ENCODE measurements around the gene LBHD1. TPM values are rescaled to one million over a fixed set of nuclear protein-coding genes. Genes with fewer than 3 reads are reported as not detected.

Gene LBHD1
- total RNA-seq: 4.3 and 6.1 TPM in 2 replicates

DNA sequence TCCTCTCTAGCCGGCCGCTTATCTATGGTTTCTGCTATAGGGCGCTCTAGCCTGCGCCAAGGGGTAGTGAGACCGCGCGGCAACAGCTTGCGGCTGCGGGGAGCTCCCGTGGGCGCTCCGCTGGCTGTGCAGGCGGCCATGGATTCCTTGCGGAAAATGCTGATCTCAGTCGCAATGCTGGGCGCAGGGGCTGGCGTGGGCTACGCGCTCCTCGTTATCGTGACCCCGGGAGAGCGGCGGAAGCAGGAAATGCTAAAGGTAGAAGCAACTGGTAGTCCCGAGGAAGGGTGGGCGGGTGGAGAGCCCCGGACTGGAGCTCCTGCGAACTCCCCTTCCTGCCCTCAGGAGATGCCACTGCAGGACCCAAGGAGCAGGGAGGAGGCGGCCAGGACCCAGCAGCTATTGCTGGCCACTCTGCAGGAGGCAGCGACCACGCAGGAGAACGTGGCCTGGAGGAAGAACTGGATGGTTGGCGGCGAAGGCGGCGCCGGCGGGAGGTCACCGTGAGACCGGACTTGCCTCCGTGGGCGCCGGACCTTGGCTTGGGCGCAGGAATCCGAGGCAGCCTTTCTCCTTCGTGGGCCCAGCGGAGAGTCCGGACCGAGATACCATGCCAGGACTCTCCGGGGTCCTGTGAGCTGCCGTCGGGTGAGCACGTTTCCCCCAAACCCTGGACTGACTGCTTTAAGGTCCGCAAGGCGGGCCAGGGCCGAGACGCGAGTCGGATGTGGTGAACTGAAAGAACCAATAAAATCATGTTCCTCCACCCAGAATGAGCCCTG is at the start of gene LBHD1, which contains the start of gene UQCC3:
TSS of gene LBHD1 (minus strand) at position 660 of the 782 bp plus-strand sequence. CDS start 2,236 bp downstream, outside the sequence.
TSS of gene UQCC3 (plus strand) at position 66 of the 782 bp plus-strand sequence. CDS start at position 139, 73 bp downstream.

DNA sequence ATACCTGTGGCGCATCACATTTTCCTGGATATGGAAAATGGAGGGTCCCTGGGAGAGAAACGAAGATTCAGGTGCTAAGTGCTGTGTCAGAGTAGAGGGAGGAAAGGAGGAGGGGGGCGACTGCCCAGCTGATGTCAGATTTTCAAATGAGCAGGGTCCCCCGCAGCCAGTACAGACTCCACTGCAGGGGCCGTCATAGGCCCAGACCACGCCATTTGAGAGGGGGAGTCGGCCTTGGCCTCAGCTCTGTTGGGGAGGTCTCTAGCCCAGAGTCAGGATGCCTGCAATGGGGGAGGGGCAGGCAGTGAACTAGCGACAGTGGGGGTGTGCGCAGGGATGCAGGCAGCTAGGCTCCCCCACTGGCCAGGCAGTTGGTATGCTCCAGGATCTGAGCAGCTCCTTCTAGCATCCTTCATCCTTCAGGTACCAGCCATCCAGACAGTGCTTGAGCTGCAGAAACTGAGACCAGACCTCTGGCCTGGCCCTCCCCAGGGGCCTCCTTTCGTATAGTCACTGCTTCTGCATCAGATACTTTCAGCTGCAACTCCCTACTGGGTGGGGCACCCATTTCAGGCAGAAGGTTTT is 35.3 kb upstream of the LBHD1 start, which contains the start of the genes BSCL2 and GNG3:
TSS of gene BSCL2 (minus strand) at position 148 of the 585 bp plus-strand sequence. CDS start 229 bp downstream, outside the sequence.
TSS of gene GNG3 (plus strand) at position 400 of the 585 bp plus-strand sequence. CDS start 620 bp downstream, outside the sequence.

DNA sequence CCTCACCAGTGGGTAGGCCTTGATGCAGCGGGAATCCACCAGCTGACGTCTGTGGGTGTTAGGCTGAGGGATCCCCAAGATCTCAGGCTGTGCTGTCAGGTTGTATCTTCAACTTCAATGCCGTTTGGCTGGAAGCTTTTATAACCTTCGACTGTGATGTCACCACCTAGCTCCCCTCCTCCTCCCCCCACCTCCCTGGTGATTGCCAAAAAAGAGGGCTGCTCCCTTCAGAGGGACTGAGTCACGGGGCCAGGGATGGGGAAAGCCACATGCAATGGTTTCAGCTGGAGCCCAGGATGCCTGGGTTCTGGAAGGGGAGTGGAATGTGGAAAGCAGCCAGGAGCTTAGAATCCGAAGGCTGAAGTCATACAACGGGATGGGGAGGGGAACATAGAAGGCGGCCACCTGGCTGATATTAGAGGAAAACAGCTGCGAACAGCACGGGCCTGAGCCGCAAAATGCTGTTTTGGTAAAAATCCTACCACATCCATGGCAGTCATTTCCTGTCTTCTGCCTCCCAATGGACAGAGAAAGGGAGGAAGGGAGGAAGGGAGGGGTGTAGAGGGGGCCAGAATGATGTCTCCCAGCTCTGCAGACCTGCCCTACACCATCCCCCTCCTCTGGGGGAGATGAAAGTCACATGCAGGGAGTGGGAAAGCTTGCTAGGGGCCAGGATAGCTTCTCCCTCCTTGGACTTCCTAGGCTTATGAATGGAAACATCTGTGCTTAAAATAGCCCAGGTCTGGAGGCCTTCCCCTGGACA is 17.5 kb upstream of the LBHD1 start, which contains the start of gene LRRN4CL:
TSS of gene LRRN4CL (minus strand) at position 110 of the 763 bp plus-strand sequence. CDS start 1,022 bp downstream, outside the sequence.

DNA sequence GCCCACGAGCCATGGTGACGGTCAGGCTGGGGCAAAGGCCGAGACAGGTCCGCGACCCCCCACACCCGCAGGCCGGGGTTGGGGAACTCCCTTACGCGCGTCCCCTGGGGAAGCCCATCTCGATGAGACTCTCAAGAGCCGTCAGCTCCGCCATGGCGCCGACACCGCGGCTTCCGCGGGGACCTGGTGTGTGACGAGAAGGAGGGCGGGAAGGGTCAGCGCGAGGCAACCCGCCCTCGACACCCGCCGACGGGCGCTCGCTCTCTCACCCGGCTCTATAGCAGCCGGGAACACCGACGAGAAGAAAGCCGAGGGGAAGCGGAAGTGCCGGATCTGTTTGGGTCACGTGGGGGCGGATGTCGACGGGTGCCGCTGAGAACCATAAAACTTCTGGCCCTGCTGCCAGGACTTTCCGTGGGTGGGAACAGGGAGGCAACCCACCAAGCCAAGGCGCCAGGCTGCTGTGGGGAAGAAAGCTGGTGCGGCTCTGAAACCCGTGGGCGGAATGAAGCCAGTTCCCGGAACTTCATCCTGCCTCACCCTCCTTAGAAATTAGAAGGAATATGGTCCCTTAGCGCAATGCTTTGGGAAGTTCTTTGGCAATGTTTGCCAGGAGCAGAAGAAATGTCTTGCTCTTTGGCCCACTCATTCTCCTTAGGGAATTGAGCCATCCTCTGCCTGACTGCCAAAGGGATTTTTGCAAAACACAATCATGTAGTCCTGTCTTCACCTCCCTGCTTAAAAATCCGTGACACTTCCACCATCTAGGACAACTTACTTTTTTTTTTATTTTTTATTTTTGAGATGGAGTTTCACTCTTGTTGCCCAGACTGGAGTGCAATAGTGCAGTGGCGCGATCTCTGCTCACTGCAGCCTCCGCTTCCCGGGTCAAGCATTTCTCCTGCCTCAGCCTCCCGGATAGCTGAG is 7.0 kb upstream of the LBHD1 start, which contains the start of gene UBXN1:
TSS of gene UBXN1 (minus strand) at position 304 of the 927 bp plus-strand sequence. CDS start at position 154, 150 bp downstream.

DNA sequence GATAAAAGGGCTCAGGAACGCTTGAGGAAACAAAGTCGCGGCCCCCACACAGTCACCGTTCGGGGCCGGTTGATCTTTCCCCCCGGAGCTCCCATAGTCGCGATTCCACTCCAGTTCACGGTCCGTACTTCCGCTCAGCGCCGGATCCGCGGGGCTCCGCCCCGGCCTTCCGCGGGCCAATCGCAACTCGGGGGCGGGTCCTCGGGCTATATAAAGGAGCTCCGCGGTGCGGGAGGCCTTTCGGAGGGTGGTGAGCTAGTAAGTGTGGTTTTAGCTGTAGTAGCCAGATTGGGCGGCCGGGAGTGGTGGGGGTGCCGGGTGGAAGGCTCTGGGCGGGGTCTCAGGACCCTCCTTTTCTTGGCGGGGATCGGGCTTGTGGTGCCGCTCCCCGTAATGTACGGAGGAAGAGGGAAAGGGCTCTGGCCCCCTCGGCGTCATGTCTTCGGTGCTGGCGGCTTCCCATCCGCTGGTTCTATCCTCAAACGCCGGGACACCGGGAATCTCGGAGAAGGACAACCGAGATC is 6.9 kb downstream of the LBHD1 start, which contains the start of the genes C11orf98 and CSKMT:
TSS of gene C11orf98 (minus strand) at position 136 of the 524 bp plus-strand sequence. CDS start at position 95, 41 bp downstream.
TSS of gene CSKMT (plus strand) at position 238 of the 524 bp plus-strand sequence. CDS start 568 bp downstream, outside the sequence.

DNA sequence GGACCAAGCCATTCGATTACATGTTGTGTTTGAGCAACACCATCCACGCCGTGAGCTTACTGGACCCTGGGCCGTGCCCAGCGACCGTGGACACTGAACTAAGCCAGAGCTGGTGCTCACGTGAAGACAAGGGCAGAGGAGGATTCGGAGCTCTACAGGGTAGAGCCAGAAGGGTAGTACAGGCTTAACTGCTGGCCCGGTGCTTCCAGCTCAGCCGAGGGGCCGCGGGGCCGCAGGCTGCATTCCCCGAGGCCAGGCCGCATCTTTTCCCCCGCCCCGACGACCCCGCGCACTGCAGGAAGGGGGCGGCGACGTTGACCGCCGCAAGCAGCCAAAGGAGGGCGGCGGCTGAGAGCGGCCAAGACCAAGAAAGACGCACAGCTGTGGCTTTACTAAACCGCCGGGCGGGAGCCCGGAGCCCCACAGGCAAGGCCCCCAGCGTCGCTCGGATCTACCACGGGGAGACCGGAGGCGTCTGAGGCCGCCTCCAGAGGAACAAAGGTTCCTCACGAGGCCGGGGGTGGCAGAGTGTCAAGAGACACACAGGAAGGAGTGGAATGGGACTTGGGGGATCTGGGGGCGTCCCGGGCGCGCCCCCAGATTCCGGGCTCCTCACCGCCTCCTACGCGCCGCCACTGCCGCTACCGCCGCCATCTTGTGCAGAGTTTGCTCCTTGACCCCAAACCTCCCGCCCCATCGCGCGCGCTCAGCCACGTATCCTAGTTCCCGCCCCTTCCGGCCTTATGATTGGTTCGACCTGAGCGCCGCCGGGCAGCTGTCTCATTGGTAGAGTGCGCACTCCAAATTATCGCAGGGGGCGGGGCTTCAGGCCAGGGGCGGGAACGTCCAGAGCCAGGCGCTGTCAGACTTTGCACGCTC is 25.9 kb downstream of the LBHD1 start, which contains the start of gene GANAB:
TSS of gene GANAB (minus strand) at position 668 of the 879 bp plus-strand sequence. CDS start at position 654, 14 bp downstream.

DNA sequence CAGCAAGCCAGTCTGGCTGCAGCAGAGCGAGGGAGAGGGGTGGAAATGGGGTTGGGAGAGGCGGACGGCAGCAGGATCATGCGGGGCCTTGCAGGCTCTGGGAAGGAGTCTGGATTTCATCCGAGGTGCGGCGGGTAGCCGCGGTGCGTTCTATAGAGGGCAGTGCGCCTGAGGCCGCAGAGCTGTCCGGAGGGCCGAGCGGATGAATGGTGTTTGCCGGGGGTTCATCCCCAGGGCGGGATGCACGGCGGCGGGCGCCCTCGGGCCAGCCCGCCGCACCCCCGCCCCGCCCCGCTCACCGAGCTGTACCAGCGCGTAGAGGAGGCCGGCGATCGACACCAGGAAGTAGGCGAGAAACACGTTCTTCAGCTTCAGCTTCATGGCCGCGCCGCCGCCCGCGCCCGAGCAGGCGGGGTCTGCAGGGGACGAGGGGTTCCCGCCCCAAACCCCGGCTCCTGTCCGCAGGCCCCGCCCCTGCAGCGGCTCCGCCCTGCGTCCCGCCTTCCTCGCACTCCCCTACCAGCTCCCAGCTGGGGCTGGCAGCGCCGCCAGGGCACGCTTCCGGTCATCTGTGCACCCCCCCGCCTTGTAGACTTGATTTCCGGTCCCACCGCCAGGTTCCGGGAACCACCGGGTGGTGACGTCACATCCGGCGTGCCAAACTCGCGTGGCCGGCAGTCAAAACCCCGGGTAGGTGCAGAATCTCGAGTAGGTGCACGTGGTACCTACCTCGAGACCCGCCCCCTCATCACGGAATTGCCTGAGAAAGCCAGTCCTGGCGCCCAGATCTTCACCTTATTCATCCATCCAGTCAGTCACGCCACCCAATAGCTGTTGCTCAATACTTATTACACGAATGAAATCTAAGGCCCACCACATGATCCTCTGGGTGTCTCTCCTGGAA is 50.2 kb downstream of the LBHD1 start, which contains the start of gene B3GAT3:
TSS of gene B3GAT3 (minus strand) at position 420 of the 904 bp plus-strand sequence. CDS start at position 381, 39 bp downstream.

Other genes with a start within 250 kb of the LBHD1 start
- gene AHNAK, start 125.5 kb downstream of the LBHD1 start, total RNA-seq: 867 and 944 TPM in 2 replicates
- 1,356 and 1,684 TPM in 2 replicates for gene EEF1G, start 98.4 kb downstream of the LBHD1 start, total RNA-seq
- 9.7 and 13.6 TPM in 2 replicates for gene TUT1, start 80.7 kb downstream of the LBHD1 start, total RNA-seq
- gene MTA2, start 70.4 kb downstream of the LBHD1 start, total RNA-seq: 99.8 and 122 TPM in 2 replicates
- 24.0 and 33.6 TPM in 2 replicates for gene EML3, start 59.5 kb downstream of the LBHD1 start, total RNA-seq
- 3.9 and 4.6 TPM in 2 replicates for gene ROM1, start 59.0 kb downstream of the LBHD1 start, total RNA-seq
- gene B3GAT3, start 50.3 kb downstream of the LBHD1 start, total RNA-seq: 26.5 and 48.8 TPM in 2 replicates
- 339 and 341 TPM in 2 replicates for gene GANAB, start 25.7 kb downstream of the LBHD1 start, total RNA-seq
- gene INTS5, start 19.0 kb downstream of the LBHD1 start, total RNA-seq: 26.2 and 41.0 TPM in 2 replicates
- 22.5 and 25.9 TPM in 2 replicates for gene C11orf98, start 7.1 kb downstream of the LBHD1 start, total RNA-seq
- gene CSKMT, start 7.0 kb downstream of the LBHD1 start, total RNA-seq: 5.2 and 7.8 TPM in 2 replicates
- gene UQCC3, start 594 bp downstream of the LBHD1 start, total RNA-seq: 6.9 and 8.7 TPM in 2 replicates
- gene UBXN1, start 6.8 kb upstream of the LBHD1 start, total RNA-seq: 118 and 157 TPM in 2 replicates
- 68.9 and 89.6 TPM in 2 replicates for gene LRRN4CL, start 17.3 kb upstream of the LBHD1 start, total RNA-seq
- 49.5 and 76.3 TPM in 2 replicates for gene BSCL2, start 35.2 kb upstream of the LBHD1 start, total RNA-seq
- 0.17 TPM in 1 of 2 replicates, not detected in the other for gene GNG3, start 35.4 kb upstream of the LBHD1 start, total RNA-seq
- gene HNRNPUL2, start 55.2 kb upstream of the LBHD1 start, total RNA-seq: 9.6 and 18.3 TPM in 2 replicates
- gene TTC9C, start 56.2 kb upstream of the LBHD1 start, total RNA-seq: 33.1 and 36.9 TPM in 2 replicates
- 14.1 and 17.4 TPM in 2 replicates for gene ZBTB3, start 81.9 kb upstream of the LBHD1 start, total RNA-seq
- gene POLR2G, start 89.3 kb upstream of the LBHD1 start, total RNA-seq: 41.0 and 73.6 TPM in 2 replicates
- 26.3 and 27.2 TPM in 2 replicates for gene TAF6L, start 99.1 kb upstream of the LBHD1 start, total RNA-seq
- gene TMEM179B, start 115.1 kb upstream of the LBHD1 start, total RNA-seq: 40.7 and 52.1 TPM in 2 replicates
- gene TMEM223, start 119.7 kb upstream of the LBHD1 start, total RNA-seq: 14.7 and 19.0 TPM in 2 replicates
- 23.7 and 30.3 TPM in 2 replicates for gene NXF1, start 133.2 kb upstream of the LBHD1 start, total RNA-seq
- gene STX5, start 159.8 kb upstream of the LBHD1 start, total RNA-seq: 47.5 and 48.1 TPM in 2 replicates
- not detected in 2 replicates for gene TEX54, start 160.6 kb upstream of the LBHD1 start, total RNA-seq
- 26.3 and 48.0 TPM in 2 replicates for gene WDR74, start 167.3 kb upstream of the LBHD1 start, total RNA-seq
- 172 and 241 TPM in 2 replicates for gene SLC3A2, start 208.6 kb upstream of the LBHD1 start, total RNA-seq
- gene CHRM1, start 249.1 kb upstream of the LBHD1 start, total RNA-seq: not detected in 2 replicates

Data from smooth muscle cell of trachea (primary cell).